CD4-positive, alpha-beta T cell treated with Interleukin-12 subunit alpha and Interleukin-12 subunit beta, for 1 hour (primary cell): ENCODE data around the gene SMARCA2.

Experiments used
- DNase-seq: peaks from one replicate; pipeline ENCODE4 v3.0.0-alpha.2; 2020

Gene SMARCA2

GRCh38 chr9:2179567-2179966, 164.4 kb downstream of the SMARCA2 start:
- DNase-seq = peak; percentile 10

- DNase-seq = no peak
These were observed 165.0 kb downstream of the SMARCA2 start for GRCh38 chr9:2180154-2180553.

GRCh38 chr9:2180704-2181103, 165.6 kb downstream of the SMARCA2 start:
- no peak for DNase-seq

GRCh38 chr9:2181792-2182191, 166.6 kb downstream of the SMARCA2 start:
- peak; percentile 18 for DNase-seq

- no peak for DNase-seq
These were observed 175.9 kb downstream of the SMARCA2 start for GRCh38 chr9:2190939-2191608.

GRCh38 chr9:2191609-2191972, 176.4 kb downstream of the SMARCA2 start:
- no peak for DNase-seq

- no peak for DNase-seq
These were observed 177.3 kb downstream of the SMARCA2 start for GRCh38 chr9:2192356-2192979.

- DNase-seq = no peak
These were observed 178.4 kb downstream of the SMARCA2 start for GRCh38 chr9:2193552-2193951.

- DNase-seq = no peak
These were observed 180.1 kb downstream of the SMARCA2 start for GRCh38 chr9:2195211-2195610.

GRCh38 chr9:2196757-2197156, 181.6 kb downstream of the SMARCA2 start:
- no peak for DNase-seq

GRCh38 chr9:2198956-2199635, 183.9 kb downstream of the SMARCA2 start:
- DNase-seq = no peak

- DNase-seq = no peak
These were observed 185.1 kb downstream of the SMARCA2 start for GRCh38 chr9:2199999-2200796.

GRCh38 chr9:2208465-2208864, 193.3 kb downstream of the SMARCA2 start:
- DNase-seq = no peak

GRCh38 chr9:2208991-2209390, 193.8 kb downstream of the SMARCA2 start:
- DNase-seq = no peak

GRCh38 chr9:2209400-2209799, 194.3 kb downstream of the SMARCA2 start:
- DNase-seq = no peak

- no peak for DNase-seq
These were observed 195.1 kb downstream of the SMARCA2 start for GRCh38 chr9:2210201-2210600.

- DNase-seq = no peak
These were observed 198.8 kb downstream of the SMARCA2 start for GRCh38 chr9:2213830-2214468.

GRCh38 chr9:2214707-2215106, 199.6 kb downstream of the SMARCA2 start:
- DNase-seq = no peak

- DNase-seq = no peak
These were observed 200.8 kb downstream of the SMARCA2 start for GRCh38 chr9:2215921-2216441.

GRCh38 chr9:2216591-2216990, 201.4 kb downstream of the SMARCA2 start:
- DNase-seq = no peak

GRCh38 chr9:2217540-2217939, 202.4 kb downstream of the SMARCA2 start:
- DNase-seq = no peak

- no peak for DNase-seq
These were observed 204.9 kb downstream of the SMARCA2 start for GRCh38 chr9:2220036-2220435.
